ENCODE results near the gene POU2AF1.

GRCh38 chr11:111349191-111349695, 29.8 kb downstream of the POU2AF1 start:
- TF ChIP-seq CTCF (conservative IDR thresholded peaks at IDR 0.05 in 1 of 2, IDR thresholded peaks at IDR 0.05 in 1 of 2; ENCODE audit: extremely low read depth in 1 of 2, insufficient read depth in 1 of 2, low read depth in 1 of 2, low read length in 2 of 2) (no peak), EZH2 (IDR thresholded peaks at IDR 0.05; ENCODE audit: borderline replicate concordance, low read length) (no peak)
